Fibroblast of mammary gland (primary cell): ENCODE data around the gene KBTBD13.
A peak's percentile ranks its signal among the peaks of the same experiment; 100 is the strongest.

Experiments used
- DNase-seq: peaks from one replicate; pipeline ENCODE4 v3.0.0-alpha.2; 2010; ENCODE audit warnings: low read depth
- H3K4me3 ChIP-seq: 2 replicates; pipeline ENCODE4 v1.5.1; 2011; ENCODE audit warnings: low read depth, mild to moderate bottlenecking, low read length, moderate library complexity; ENCODE audit not compliant: control insufficient read depth
- CTCF ChIP-seq: conservative IDR thresholded peaks from 2 replicates; pipeline ENCODE4 v1.5.1; 2011; ENCODE audit warnings: low read depth, low read length, inconsistent platforms; ENCODE audit not compliant: control insufficient read depth, insufficient read depth

The KBTBD13 gene

GRCh38 chr15:65100442-65100841 lies 23.9 kb downstream of the KBTBD13 start:
- no peak overlapping the region for H3K4me3 ChIP-seq
- no peak for TF ChIP-seq CTCF
- no peak for DNase-seq

GRCh38 chr15:65101411-65101890 lies 24.9 kb downstream of the KBTBD13 start:
- H3K4me3 ChIP-seq, result no peak overlapping the region
- peak; percentile 63 for DNase-seq
- TF ChIP-seq CTCF, result peak; percentile 83

DNA sequence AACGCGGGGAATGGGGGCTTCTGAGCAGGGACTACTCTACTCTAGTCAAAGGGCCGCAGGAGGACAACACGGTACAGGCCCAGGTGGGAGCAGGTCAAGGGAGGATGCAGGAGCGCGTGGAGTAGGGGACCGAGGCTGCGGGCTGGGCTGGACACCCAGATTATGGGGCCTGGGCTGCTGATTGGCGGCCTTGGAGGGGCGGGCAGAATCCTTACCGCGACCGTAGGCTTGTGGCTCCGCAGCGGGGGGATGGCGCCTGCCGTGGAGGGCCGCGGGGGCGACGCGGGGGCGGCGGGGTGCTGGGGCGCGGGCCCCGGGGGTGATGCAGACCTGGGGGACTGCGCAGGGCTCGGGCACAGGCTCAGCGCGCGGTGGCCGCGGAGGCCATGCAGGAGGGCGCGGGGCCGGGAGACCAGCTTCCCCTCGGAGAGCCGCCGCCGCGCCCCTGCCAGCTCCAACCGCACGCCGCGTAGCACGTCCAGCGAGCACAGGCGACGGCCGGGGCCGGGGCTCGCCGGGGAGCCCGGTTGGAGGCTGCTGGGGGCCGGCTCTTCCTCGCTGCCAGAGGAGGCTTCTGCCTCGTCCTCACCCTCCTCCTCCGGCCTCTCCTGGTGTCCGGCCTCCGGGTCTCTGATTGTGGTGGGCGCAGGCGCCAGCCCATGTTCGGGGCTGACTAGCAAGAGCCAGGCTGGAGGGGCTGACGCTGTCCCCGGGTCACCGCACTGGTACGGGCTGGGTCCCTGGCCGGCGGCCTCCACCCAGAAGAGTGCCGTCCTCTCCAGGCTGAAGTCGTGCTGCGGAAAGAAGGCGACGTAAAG lies 25.6 kb downstream of the KBTBD13 start:
- DNase-seq, result no peak
- no peak for TF ChIP-seq CTCF
- H3K4me3 ChIP-seq, result no peak overlapping the region

DNA sequence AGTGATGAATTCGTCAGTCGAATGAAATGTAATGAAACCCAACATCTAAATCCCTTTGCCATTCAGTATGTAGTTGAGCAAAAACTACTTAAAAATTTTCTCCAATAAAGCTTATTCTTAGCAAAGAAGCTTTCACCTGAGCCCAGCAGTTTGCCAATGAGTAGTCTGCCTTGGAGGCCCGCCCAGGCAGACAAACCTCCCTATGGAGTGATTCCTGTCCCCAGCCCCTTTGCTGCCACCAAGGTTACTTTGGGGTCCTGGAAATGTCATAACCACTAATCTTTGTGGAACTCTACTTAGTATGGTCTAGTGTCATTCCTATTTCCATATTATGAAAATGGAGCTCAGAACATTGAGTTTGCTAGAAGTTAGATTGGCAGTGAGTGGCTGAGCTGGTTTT lies 26.4 kb downstream of the KBTBD13 start:
- H3K4me3 ChIP-seq, result no peak overlapping the region
- no peak for TF ChIP-seq CTCF
- no peak for DNase-seq

- no peak overlapping the region for H3K4me3 ChIP-seq
- DNase-seq, result no peak
Observed at GRCh38 chr15:65105038-65105437, 28.5 kb downstream of the KBTBD13 start.

GRCh38 chr15:65106011-65106590 lies 29.6 kb downstream of the KBTBD13 start:
- DNase-seq, result no peak
- H3K4me3 ChIP-seq, result no peak overlapping the region
- TF ChIP-seq CTCF, result no peak

More at GRCh38 chr15:65105038-65105437, 28.5 kb downstream of the KBTBD13 start:
- TF ChIP-seq CTCF, result no peak
